T-helper 17 cell (primary cell): ENCODE data around the gene PRR20G. TPM values are rescaled to one million over a fixed set of nuclear protein-coding genes. Genes with fewer than 3 reads are reported as not detected.

ENCODE experiments used
- ATAC-seq: fragments of 150-1000 bp; cut with Tn5 transposase; 2 replicates; pipeline ENCODE4 v1.10.0; 2021; ENCODE audit warnings: mild to moderate bottlenecking, moderate library complexity
- DNase-seq, 3 donors: peaks; one replicate each; pipeline versions ENCODE4 v3.0.0 to v3.0.0-alpha.2; 2020 to 2021
- H3K9me3 ChIP-seq: one replicate; pipeline ENCODE4 v1.7.0; 2013; ENCODE audit warnings: low read length, mild to moderate bottlenecking; ENCODE audit not compliant: control insufficient read depth, poor library complexity, severe bottlenecking
- H3K27ac Mint-ChIP-seq: one replicate; pipeline ENCODE4 v1.8.0; 2022; ENCODE audit warnings: mild to moderate bottlenecking, moderate library complexity, mixed read lengths
- H3K27me3 Mint-ChIP-seq: one replicate; pipeline ENCODE4 v1.8.0; 2022; ENCODE audit warnings: mixed read lengths
- H3K36me3 Mint-ChIP-seq: one replicate; pipeline ENCODE4 v1.8.0; 2022; ENCODE audit warnings: low read depth, mixed read lengths
- H3K4me1 Mint-ChIP-seq: one replicate; pipeline ENCODE4 v1.8.0; 2022; ENCODE audit warnings: mild to moderate bottlenecking, mixed read lengths
- H3K4me3 Mint-ChIP-seq: one replicate; pipeline ENCODE4 v1.8.0; 2022; ENCODE audit warnings: mild to moderate bottlenecking, moderate library complexity, mixed read lengths
- total RNA-seq, 4 donors: library from RNA in 2 of 4; stranded (reverse) in 2 of 4; gene quantifications; one replicate each; pipeline ENCODE4 v1.2.3 and lab custom pipeline; 2022 to 2026

PRR20G gene
- total RNA-seq, 2 donors from 2014 or later = not detected

GRCh38 chr3:127291114-127291513 is 3.3 kb upstream of the PRR20G start:
- Mint-ChIP-seq H3K36me3 (no peaks in the 10 kb centered on the region), H3K27me3 (no peaks in the 10 kb centered on the region), H3K27ac (no peak overlapping the region), H3K4me1 (no peaks in the 10 kb centered on the region), H3K4me3 (no peak overlapping the region)
- DNase-seq = no peak
- no peak for ATAC-seq
- H3K9me3 ChIP-seq = no peaks in the 10 kb centered on the region

DNA sequence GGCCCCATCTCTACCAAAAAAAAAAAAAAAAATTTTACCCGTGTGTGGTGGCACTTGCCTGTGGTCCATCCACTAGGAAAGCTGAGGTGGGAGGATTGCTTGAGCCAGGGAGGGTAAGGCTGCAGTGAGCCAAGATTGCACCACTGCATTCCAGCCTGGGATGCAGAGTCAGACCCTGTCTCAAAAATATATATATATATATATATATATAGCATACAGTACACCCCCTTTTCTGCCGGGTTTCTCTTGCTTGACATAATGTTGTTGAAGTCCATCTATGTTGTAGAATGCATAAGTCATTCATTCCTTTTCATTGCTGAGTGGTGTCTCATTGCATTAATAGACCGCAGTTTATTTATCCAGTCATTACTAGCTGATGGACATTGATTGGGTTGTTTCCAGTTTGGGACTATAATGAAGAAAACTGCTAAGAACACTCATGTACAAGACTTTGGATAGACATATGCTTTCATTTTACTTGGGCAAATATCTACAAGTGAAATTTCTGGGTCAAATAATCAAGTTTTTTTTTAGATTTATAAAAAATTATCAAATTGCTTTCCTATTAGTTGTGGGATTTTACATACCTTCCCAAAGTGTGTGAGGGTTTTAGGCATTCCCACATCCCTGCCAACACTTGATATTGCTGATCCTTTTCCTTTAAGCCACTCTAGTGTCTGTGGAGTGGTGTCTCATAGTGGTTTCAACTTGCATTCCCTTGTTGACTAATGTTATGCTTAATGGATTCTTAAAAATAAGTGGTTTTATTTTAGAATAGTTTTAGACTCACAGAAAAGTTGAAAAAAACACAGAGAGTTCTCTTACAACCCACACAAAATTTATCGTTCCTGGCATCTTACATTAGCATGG is 2.1 kb upstream of the PRR20G start:
- DNase-seq (no peak), ATAC-seq (no peak)
- Mint-ChIP-seq H3K36me3 (no peaks in the 10 kb centered on the region), H3K4me1 (no peaks in the 10 kb centered on the region), H3K4me3 (no peak overlapping the region), H3K27me3 (no peaks in the 10 kb centered on the region), H3K27ac (no peak overlapping the region)
- H3K9me3 ChIP-seq = no peaks in the 10 kb centered on the region

DNA sequence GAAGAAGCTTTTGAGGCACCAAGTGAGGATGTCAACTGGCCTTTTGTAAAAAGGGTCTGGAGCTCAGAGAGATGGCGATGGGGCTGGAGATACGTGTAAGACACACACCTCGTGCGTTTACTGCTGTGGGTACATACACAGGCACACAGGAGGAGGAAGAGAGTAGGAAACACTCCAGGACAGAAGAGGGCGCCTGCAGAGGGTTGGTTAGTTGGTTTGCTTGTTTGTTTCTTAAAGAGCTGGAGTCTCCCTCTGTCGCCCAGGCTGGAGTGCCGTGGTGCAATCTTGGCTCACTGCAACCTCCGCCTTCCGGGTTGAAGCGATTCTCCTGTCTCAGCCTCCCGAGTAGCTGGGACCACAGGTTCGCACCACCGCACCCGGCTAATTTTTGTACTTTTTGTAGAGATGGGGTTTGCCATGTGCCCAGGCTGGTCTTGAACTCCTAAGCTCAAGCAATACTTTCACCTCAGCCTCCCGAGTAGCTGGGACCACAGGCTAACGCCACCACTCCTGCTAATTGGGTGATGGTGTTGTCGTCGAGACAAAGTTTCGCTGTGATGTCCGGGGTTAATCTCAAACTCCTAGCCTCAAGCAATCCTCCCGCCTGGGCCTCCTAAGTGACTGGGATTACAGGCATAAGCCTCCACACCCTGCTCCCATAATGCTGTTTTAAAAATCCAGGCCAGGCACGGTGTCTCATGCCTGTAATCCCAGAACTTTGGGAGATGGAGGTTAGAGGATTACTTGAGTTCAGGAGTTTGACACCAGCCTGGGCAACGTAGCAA is 1.3 kb upstream of the PRR20G start:
- no peaks in the 10 kb centered on the region for H3K27me3 Mint-ChIP-seq
- H3K9me3 ChIP-seq = no peaks in the 10 kb centered on the region
- H3K36me3 Mint-ChIP-seq = no peaks in the 10 kb centered on the region
- H3K4me1 Mint-ChIP-seq = no peaks in the 10 kb centered on the region
- H3K4me3 Mint-ChIP-seq = no peak overlapping the region
- no peak for ATAC-seq
- no peak for DNase-seq
- no peak overlapping the region for H3K27ac Mint-ChIP-seq

- Mint-ChIP-seq H3K4me1 (no peaks in the 10 kb centered on the region), H3K36me3 (peaks cover 2% of the 10 kb centered on the region), H3K27me3 (no peaks in the 10 kb centered on the region), H3K27ac (no peak overlapping the region), H3K4me3 (no peak overlapping the region)
- ATAC-seq = no peak
- no peak for DNase-seq
- no peaks in the 10 kb centered on the region for H3K9me3 ChIP-seq
Observed at GRCh38 chr3:127288343-127288742, 497 bp upstream of the PRR20G start.

DNA sequence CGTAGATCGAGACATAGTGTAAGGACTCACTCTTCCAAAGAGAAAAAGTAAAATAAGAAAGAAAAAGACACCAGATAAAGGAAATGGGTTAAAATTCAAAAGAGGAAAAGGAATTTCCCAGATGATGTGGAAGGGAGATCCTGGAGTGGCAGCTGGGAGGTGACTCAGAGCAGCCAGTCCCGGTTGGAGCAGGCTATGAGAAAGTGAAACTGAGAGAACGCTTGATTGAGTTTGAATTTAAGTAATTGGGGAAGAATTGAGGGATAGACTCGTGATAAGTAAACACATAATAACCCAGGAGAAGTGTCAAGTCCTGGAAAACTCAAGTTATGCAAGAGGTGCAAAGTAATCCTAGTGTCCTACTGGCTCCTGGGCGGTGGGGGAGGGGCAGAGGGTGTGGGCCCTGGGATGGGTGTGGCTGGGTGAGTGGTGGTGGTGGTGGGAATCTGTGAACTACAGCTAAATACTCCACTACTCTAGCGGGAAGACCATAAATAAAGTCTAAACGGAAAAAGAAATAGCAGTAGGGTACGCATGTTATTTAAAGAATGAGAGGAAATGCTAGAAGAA is 1.2 kb downstream of the PRR20G start:
- ATAC-seq = no peak
- Mint-ChIP-seq H3K27me3 (peaks cover 7% of the 10 kb centered on the region), H3K27ac (no peak overlapping the region)

GRCh38 chr3:127284258-127284657 is 3.6 kb downstream of the PRR20G start:
- H3K4me1 Mint-ChIP-seq = no peaks in the 10 kb centered on the region
- H3K27ac Mint-ChIP-seq = no peak overlapping the region

More for the DNA sequence above, 1.2 kb downstream of the PRR20G start:
- no peak for DNase-seq
- H3K9me3 ChIP-seq = no peaks in the 10 kb centered on the region
- Mint-ChIP-seq H3K4me1 (no peaks in the 10 kb centered on the region), H3K36me3 (peaks cover 2% of the 10 kb centered on the region), H3K4me3 (no peak overlapping the region)

DNA sequence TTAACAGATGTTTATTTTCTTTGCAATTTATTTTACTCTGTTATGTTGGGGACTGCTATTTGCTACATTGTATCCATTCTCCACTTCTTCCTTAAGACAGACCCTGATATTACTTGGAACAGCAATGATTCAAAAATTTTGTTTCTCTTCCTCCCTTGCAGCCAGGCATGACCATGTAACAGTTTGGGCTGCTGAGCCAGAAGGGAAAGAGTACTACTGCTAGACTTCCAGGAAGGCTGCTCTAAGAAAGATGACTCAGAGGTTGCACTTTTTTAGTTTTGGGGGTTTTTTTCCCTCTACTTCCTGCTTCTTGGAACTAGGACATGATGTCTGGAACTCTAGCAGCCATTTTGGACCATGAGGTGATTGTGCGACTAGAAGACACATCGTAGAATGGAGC is 10.3 kb downstream of the PRR20G start:
- no peaks in the 10 kb centered on the region for H3K9me3 ChIP-seq
- Mint-ChIP-seq H3K4me1 (no peaks in the 10 kb centered on the region), H3K27ac (no peak overlapping the region), H3K27me3 (peaks cover 27% of the 10 kb centered on the region), H3K4me3 (no peak overlapping the region), H3K36me3 (no peaks in the 10 kb centered on the region)
- ATAC-seq (no peak), DNase-seq (no peak)

More at GRCh38 chr3:127284258-127284657, 3.6 kb downstream of the PRR20G start:
- DNase-seq (no peak), ATAC-seq (no peak)
- Mint-ChIP-seq H3K4me3 (no peak overlapping the region), H3K27me3 (peaks cover 7% of the 10 kb centered on the region), H3K36me3 (peaks cover 2% of the 10 kb centered on the region)
- no peaks in the 10 kb centered on the region for H3K9me3 ChIP-seq

- ATAC-seq (no peak), DNase-seq (no peak)
- no peak overlapping the region for H3K4me3 Mint-ChIP-seq
- no peaks in the 10 kb centered on the region for H3K4me1 Mint-ChIP-seq
- H3K27me3 Mint-ChIP-seq = peaks cover 25% of the 10 kb centered on the region
- H3K9me3 ChIP-seq = no peaks in the 10 kb centered on the region
- H3K36me3 Mint-ChIP-seq = no peaks in the 10 kb centered on the region
- no peak overlapping the region for H3K27ac Mint-ChIP-seq
Observed at GRCh38 chr3:127276995-127277394, 10.9 kb downstream of the PRR20G start.

DNA sequence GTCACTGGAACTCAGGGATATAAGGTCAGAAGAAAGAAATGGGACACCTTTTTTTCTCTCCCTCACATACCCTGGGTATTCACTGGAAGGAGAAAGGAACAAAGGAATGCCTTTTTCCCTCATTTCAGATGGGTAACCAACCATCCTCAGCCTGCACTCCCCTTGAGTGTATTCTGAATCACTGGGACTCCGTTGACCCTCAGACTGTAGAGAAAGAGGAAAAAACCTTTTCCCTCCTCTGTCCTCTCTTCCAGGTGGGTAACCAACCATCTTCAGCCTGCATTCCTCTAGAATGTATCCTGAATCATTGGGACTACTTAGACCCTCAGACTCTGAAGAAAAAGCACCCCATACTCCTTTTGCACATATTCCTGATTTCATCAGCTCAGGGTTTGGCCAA is 11.4 kb downstream of the PRR20G start:
- H3K36me3 Mint-ChIP-seq = no peaks in the 10 kb centered on the region
- no peak overlapping the region for H3K4me3 Mint-ChIP-seq

GRCh38 chr3:127275287-127275781 is 12.5 kb downstream of the PRR20G start:
- peaks cover 25% of the 10 kb centered on the region for H3K27me3 Mint-ChIP-seq
- ATAC-seq (no peak), DNase-seq (no peak)
- no peak overlapping the region for H3K27ac Mint-ChIP-seq
- H3K9me3 ChIP-seq = no peaks in the 10 kb centered on the region
- H3K4me3 Mint-ChIP-seq = no peak overlapping the region
- no peaks in the 10 kb centered on the region for H3K4me1 Mint-ChIP-seq
- no peaks in the 10 kb centered on the region for H3K36me3 Mint-ChIP-seq

More for the DNA sequence above, 11.4 kb downstream of the PRR20G start:
- DNase-seq = no peak
- Mint-ChIP-seq H3K27ac (no peak overlapping the region), H3K27me3 (peaks cover 25% of the 10 kb centered on the region), H3K4me1 (no peaks in the 10 kb centered on the region)
- ATAC-seq = no peak
- no peaks in the 10 kb centered on the region for H3K9me3 ChIP-seq

DNA sequence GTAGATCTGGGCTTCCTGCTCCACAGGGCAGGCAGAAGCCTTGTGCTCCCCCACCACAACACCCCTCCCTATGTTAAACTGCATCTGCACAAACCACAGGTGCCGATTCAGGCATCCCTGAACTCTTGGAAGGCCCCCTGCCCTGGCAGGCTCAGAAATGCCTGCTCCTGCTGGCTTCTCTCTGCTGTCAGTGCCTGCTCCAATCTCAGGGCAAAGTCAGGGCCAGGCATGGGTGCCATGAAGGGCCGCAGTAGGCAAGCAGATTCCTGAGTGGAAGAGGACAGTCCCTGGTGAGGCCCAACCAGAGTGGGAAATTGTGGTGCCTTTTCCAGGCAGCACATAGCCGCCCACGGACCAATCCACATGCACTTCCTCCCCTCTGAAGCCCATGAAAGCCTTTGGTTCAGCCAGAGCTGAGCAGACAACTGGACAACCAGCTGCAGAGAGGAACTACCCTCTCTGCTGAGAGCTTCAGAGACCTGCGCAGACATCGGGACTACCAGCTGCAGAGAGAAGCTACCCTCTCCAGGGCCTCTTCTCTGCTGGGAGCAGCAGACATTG is 13.6 kb downstream of the PRR20G start:
- H3K27me3 Mint-ChIP-seq = peaks cover 25% of the 10 kb centered on the region
- peaks cover 3% of the 10 kb centered on the region for H3K9me3 ChIP-seq
- H3K4me1 Mint-ChIP-seq = no peaks in the 10 kb centered on the region
- ATAC-seq (no peak), DNase-seq (no peak)
- no peak overlapping the region for H3K27ac Mint-ChIP-seq
- H3K36me3 Mint-ChIP-seq = no peaks in the 10 kb centered on the region
- H3K4me3 Mint-ChIP-seq = no peak overlapping the region

- no peaks in the 10 kb centered on the region for H3K4me1 Mint-ChIP-seq
- ATAC-seq (no peak), DNase-seq (no peak)
- H3K9me3 ChIP-seq = peaks cover 5% of the 10 kb centered on the region
- H3K27me3 Mint-ChIP-seq = peaks cover 19% of the 10 kb centered on the region
- no peaks in the 10 kb centered on the region for H3K36me3 Mint-ChIP-seq
- no peak overlapping the region for H3K4me3 Mint-ChIP-seq
- H3K27ac Mint-ChIP-seq = no peak overlapping the region
Observed at GRCh38 chr3:127273206-127273605, 14.6 kb downstream of the PRR20G start.

- ATAC-seq (no peak), DNase-seq (no peak)
- peaks cover 2% of the 10 kb centered on the region for H3K36me3 Mint-ChIP-seq
- no peak overlapping the region for H3K27ac Mint-ChIP-seq
- no peaks in the 10 kb centered on the region for H3K4me1 Mint-ChIP-seq
- H3K4me3 Mint-ChIP-seq = no peak overlapping the region
- H3K27me3 Mint-ChIP-seq = peaks cover 33% of the 10 kb centered on the region
- peaks cover 5% of the 10 kb centered on the region for H3K9me3 ChIP-seq
Observed at GRCh38 chr3:127266186-127266585, 21.7 kb downstream of the PRR20G start.
